Trophoblast cell (in vitro differentiated cells and primary cell): Measurements from ENCODE around the gene NT5DC2.
A peak's percentile ranks its signal among the peaks of the same experiment; 100 is the strongest.
"Not testable (repeated sequence)": the region's sequence is repeated elsewhere in the genome, so short reads cannot be mapped to it uniquely, and the experiment has no call there.

ENCODE experiments used
- DNase-seq, 2 donors: peaks; one replicate each; pipeline ENCODE4 v3.0.0-alpha.2; 2016
- H2AFZ ChIP-seq: 2 replicates; pipeline ENCODE4 v1.6.1; 2013; ENCODE audit warnings: low read length, moderate library complexity, mild to moderate bottlenecking; ENCODE audit not compliant: insufficient read depth, poor library complexity
- H2AK5ac ChIP-seq: 2 replicates; pipeline ENCODE4 v1.6.1; 2013; ENCODE audit warnings: mild to moderate bottlenecking, low read length
- H2BK120ac ChIP-seq: 2 replicates; pipeline ENCODE4 v1.6.1; 2013; ENCODE audit warnings: low read length, mild to moderate bottlenecking, moderate library complexity; ENCODE audit not compliant: insufficient read depth, poor library complexity
- H2BK12ac ChIP-seq: 2 replicates; pipeline ENCODE4 v1.6.1; 2013; ENCODE audit warnings: mild to moderate bottlenecking, low read length, moderate library complexity
- H2BK5ac ChIP-seq: 2 replicates; pipeline ENCODE4 v1.6.1; 2013; ENCODE audit warnings: low read length, low read depth, moderate library complexity, mild to moderate bottlenecking; ENCODE audit not compliant: poor library complexity
- H3K14ac ChIP-seq: 2 replicates; pipeline ENCODE4 v1.6.1; 2013; ENCODE audit warnings: mild to moderate bottlenecking, low read length
- H3K18ac ChIP-seq: 2 replicates; pipeline ENCODE4 v1.6.1; 2013; ENCODE audit warnings: mild to moderate bottlenecking, low read length
- H3K23ac ChIP-seq: 2 replicates; pipeline ENCODE4 v1.6.1; 2013; ENCODE audit warnings: low read length
- H3K27ac ChIP-seq: 2 replicates; pipeline ENCODE4 v1.5.1; 2013; ENCODE audit warnings: low read depth, mild to moderate bottlenecking, inconsistent platforms, low read length, moderate library complexity
- H3K27me3 ChIP-seq: 2 replicates; pipeline ENCODE4 v1.6.1; 2013; ENCODE audit warnings: inconsistent platforms, mild to moderate bottlenecking, low read length, moderate library complexity; ENCODE audit not compliant: insufficient read depth
- H3K36me3 ChIP-seq, 2 experiments: 1 replicate in 1 of 2; 2 replicates in 1 of 2; pipeline ENCODE4 v1.6.1; 2013; ENCODE audit warnings: low read length in 2 of 2, mild to moderate bottlenecking in 2 of 2, moderate library complexity in 1 of 2; ENCODE audit not compliant: insufficient read depth in 2 of 2, control insufficient read depth in 1 of 2
- H3K4ac ChIP-seq: 2 replicates; pipeline ENCODE4 v1.6.1; 2013; ENCODE audit warnings: low read depth, mild to moderate bottlenecking, low read length, moderate library complexity
- H3K4me1 ChIP-seq, 2 experiments: 1 replicate in 1 of 2; 2 replicates in 1 of 2; pipeline ENCODE4 v1.6.1; 2013; ENCODE audit warnings: low read length in 2 of 2, mild to moderate bottlenecking in 2 of 2, moderate library complexity in 1 of 2; ENCODE audit not compliant: insufficient read depth in 2 of 2, control insufficient read depth in 1 of 2
- H3K4me2 ChIP-seq: 2 replicates; pipeline ENCODE4 v1.6.1; 2013; ENCODE audit warnings: inconsistent platforms, mild to moderate bottlenecking, low read length, moderate library complexity
- H3K4me3 ChIP-seq: 2 replicates; pipeline ENCODE4 v1.5.1; 2013; ENCODE audit warnings: mild to moderate bottlenecking, low read depth, low read length, inconsistent platforms
- H3K79me1 ChIP-seq: one replicate; pipeline ENCODE4 v1.6.1; 2013; ENCODE audit warnings: low read length
- H3K79me2 ChIP-seq: 2 replicates; pipeline ENCODE4 v1.6.1; 2013; ENCODE audit warnings: low read length, mild to moderate bottlenecking; ENCODE audit not compliant: control insufficient read depth, insufficient read depth, poor library complexity
- H3K9ac ChIP-seq: 2 replicates; pipeline ENCODE4 v1.6.1; 2013; ENCODE audit warnings: mild to moderate bottlenecking, low read length
- H3K9me3 ChIP-seq: 2 replicates; pipeline ENCODE4 v1.6.1; 2013; ENCODE audit warnings: low read depth, mild to moderate bottlenecking, control low read depth, inconsistent platforms, low read length; ENCODE audit not compliant: insufficient read depth
- H4K12ac ChIP-seq: 2 replicates; pipeline ENCODE4 v1.6.1; 2013; ENCODE audit warnings: low read depth, mild to moderate bottlenecking, low read length, moderate library complexity
- H4K8ac ChIP-seq: 2 replicates; pipeline ENCODE4 v1.6.1; 2013; ENCODE audit warnings: low read depth, mild to moderate bottlenecking, low read length, moderate library complexity
- H4K91ac ChIP-seq: one replicate; pipeline ENCODE4 v1.6.1; 2013; ENCODE audit warnings: low read depth, mild to moderate bottlenecking, low read length, moderate library complexity
- WGBS: extraction: QIAGEN DNeasy Blood & Tissue Kit; methylation state at CpG from one replicate; pipeline ENCODE4 v1.1.7; 2013; ENCODE audit warnings: missing lambda C conversion rate; ENCODE audit not compliant: insufficient read length, insufficient coverage; ENCODE audit errors: extremely low coverage; 5-methylcytosine and 5-hydroxymethylcytosine counted together

The NT5DC2 gene

GRCh38 chr3:52527039-52527731, 6.5 kb downstream of the NT5DC2 start:
- H4K8ac ChIP-seq: peak overlapping the region; percentile 50
- H3K79me1 ChIP-seq: peaks cover 21% of the 10 kb centered on the region
- peak overlapping the region; percentile 31 for H2BK12ac ChIP-seq
- H3K4me2 ChIP-seq: no peak overlapping the region
- peak; percentile 54 to 67 for DNase-seq
- H3K14ac ChIP-seq: peak overlapping the region; percentile 42
- H3K9ac ChIP-seq: no peak overlapping the region
- no peak overlapping the region for H2AFZ ChIP-seq
- peaks cover 58 to 60% of the 10 kb centered on the region in 2 experiments for H3K4me1 ChIP-seq
- H3K4ac ChIP-seq: peak overlapping the region; percentile 13
- no peak overlapping the region for H3K4me3 ChIP-seq
- peak overlapping the region; percentile 34 for H3K18ac ChIP-seq
- H4K91ac ChIP-seq: peak overlapping the region; percentile 38
- peak overlapping the region; percentile 44 for H2BK5ac ChIP-seq
- peaks cover 62 to 63% of the 10 kb centered on the region in 2 experiments for H3K36me3 ChIP-seq
- no peaks in the 10 kb centered on the region for H3K27me3 ChIP-seq
- H3K9me3 ChIP-seq: peaks cover 1% of the 10 kb centered on the region
- H3K27ac ChIP-seq: peak overlapping the region; percentile 78
- peak overlapping the region; percentile 34 for H2BK120ac ChIP-seq
- H3K23ac ChIP-seq: no peak overlapping the region
- no peak overlapping the region for H4K12ac ChIP-seq
- H3K79me2 ChIP-seq: peaks cover 13% of the 10 kb centered on the region
- WGBS: no CpG with 5 or more reads among the region's 14 CpGs
- H2AK5ac ChIP-seq: peak overlapping the region; percentile 40

GRCh38 chr3:52526671-52527038, 7.0 kb downstream of the NT5DC2 start:
- not testable (repeated sequence) for H2AK5ac ChIP-seq, H3K79me2 ChIP-seq, H4K8ac ChIP-seq, H3K18ac ChIP-seq, H4K12ac ChIP-seq, H2BK5ac ChIP-seq, H3K9ac ChIP-seq, H3K9me3 ChIP-seq, H3K27me3 ChIP-seq, H2AFZ ChIP-seq, H2BK12ac ChIP-seq, DNase-seq, H2BK120ac ChIP-seq, H3K4me3 ChIP-seq, H3K14ac ChIP-seq, H3K4ac ChIP-seq, H4K91ac ChIP-seq, H3K23ac ChIP-seq
- peak overlapping the region; percentile 78 for H3K27ac ChIP-seq
- peak overlapping the region; percentile 8 for H3K4me2 ChIP-seq
- WGBS: no CpG with 5 or more reads among the region's 5 CpGs
- peaks cover 21% of the 10 kb centered on the region for H3K79me1 ChIP-seq
- H3K36me3 ChIP-seq: peaks cover 60 to 67% of the 10 kb centered on the region in 2 experiments
- peaks cover 53 to 54% of the 10 kb centered on the region in 2 experiments for H3K4me1 ChIP-seq

GRCh38 chr3:52525680-52526561, 7.7 kb downstream of the NT5DC2 start:
- peak overlapping the region; percentile 24 for H2BK12ac ChIP-seq
- H3K27me3 ChIP-seq: no peaks in the 10 kb centered on the region
- peak overlapping the region; percentile 44 for H3K18ac ChIP-seq
- peaks cover 18% of the 10 kb centered on the region for H3K79me1 ChIP-seq
- peak; percentile 29 to 41 for DNase-seq
- H3K27ac ChIP-seq: peak overlapping the region; percentile 78
- no peak overlapping the region for H2AFZ ChIP-seq
- H3K4me2 ChIP-seq: peak overlapping the region; percentile 8
- peaks cover 3% of the 10 kb centered on the region for H3K9me3 ChIP-seq
- no peak overlapping the region for H4K12ac ChIP-seq
- WGBS: no CpG with 5 or more reads among the region's 9 CpGs
- H3K79me2 ChIP-seq: peaks cover 2% of the 10 kb centered on the region
- peaks cover 56 to 67% of the 10 kb centered on the region in 2 experiments for H3K36me3 ChIP-seq
- H2BK5ac ChIP-seq: peak overlapping the region; percentile 28
- peak overlapping the region; percentile 25 for H2AK5ac ChIP-seq
- peak overlapping the region; percentile 60 for H4K91ac ChIP-seq
- H3K14ac ChIP-seq: peak overlapping the region; percentile 28
- no peak overlapping the region for H3K4ac ChIP-seq
- H3K4me1 ChIP-seq: peaks cover 46 to 47% of the 10 kb centered on the region in 2 experiments
- peak overlapping the region; percentile 1 for H2BK120ac ChIP-seq
- no peak overlapping the region for H3K23ac ChIP-seq
- H3K4me3 ChIP-seq: no peak overlapping the region
- no peak overlapping the region for H3K9ac ChIP-seq
- H4K8ac ChIP-seq: peak overlapping the region; percentile 11

- Histone ChIP-seq H4K12ac (no peak overlapping the region), H3K23ac (no peak overlapping the region), H3K18ac (peak overlapping the region; percentile 44), H3K9ac (no peak overlapping the region), H3K14ac (peak overlapping the region; percentile 28), H3K27ac (peak overlapping the region; percentile 78), H3K36me3 (peaks cover 55 to 63% of the 10 kb centered on the region in 2 experiments), H3K27me3 (no peaks in the 10 kb centered on the region), H3K79me2 (peaks cover 2% of the 10 kb centered on the region), H3K4ac (no peak overlapping the region), H4K8ac (no peak overlapping the region), H2AFZ (no peak overlapping the region), H3K79me1 (peaks cover 18% of the 10 kb centered on the region), H4K91ac (peak overlapping the region; percentile 60), H3K4me2 (no peak overlapping the region), H3K4me3 (no peak overlapping the region), H3K4me1 (peaks cover 38 to 39% of the 10 kb centered on the region in 2 experiments), H2BK120ac (peak overlapping the region; percentile 1), H2BK12ac (peak overlapping the region; percentile 16), H2BK5ac (peak overlapping the region; percentile 10), H3K9me3 (peaks cover 3% of the 10 kb centered on the region), H2AK5ac (peak overlapping the region; percentile 25)
- DNase-seq: peak in 1 of 2 donors; percentile 26
- no CpG with 5 or more reads among the region's 34 CpGs for WGBS
These were observed 8.6 kb downstream of the NT5DC2 start for GRCh38 chr3:52524752-52525679.
